Activated CD4-positive, alpha-beta T cell treated with anti-CD3 and anti-CD28 coated beads, Interleukin-2, amount 50 U/mL, for 16 hours (primary cell): ENCODE results near the gene OCA2.
"Not testable (repeated sequence)": the region's sequence is repeated elsewhere in the genome, so short reads cannot be mapped to it uniquely, and the experiment has no call there.

Source experiments
- DNase-seq: peaks from one replicate; pipeline ENCODE4 v3.0.0-alpha.2; 2020

OCA2 gene

GRCh38 chr15:27866505-27867165 is 232.5 kb downstream of the OCA2 start:
- DNase-seq: no peak

- DNase-seq: no peak
Observed at GRCh38 chr15:27865926-27866325, 233.2 kb downstream of the OCA2 start.

- no peak for DNase-seq
Observed at GRCh38 chr15:27865323-27865922, 233.7 kb downstream of the OCA2 start.

- no peak for DNase-seq
Observed at GRCh38 chr15:27864719-27865118, 234.4 kb downstream of the OCA2 start.

- DNase-seq: no peak
Observed at GRCh38 chr15:27864086-27864485, 235.0 kb downstream of the OCA2 start.

GRCh38 chr15:27863000-27863399 is 236.1 kb downstream of the OCA2 start:
- no peak for DNase-seq

- DNase-seq: no peak
Observed at GRCh38 chr15:27861171-27861570, 237.9 kb downstream of the OCA2 start.

GRCh38 chr15:27855137-27855536 is 244.0 kb downstream of the OCA2 start:
- DNase-seq: no peak

GRCh38 chr15:27854601-27855000 is 244.5 kb downstream of the OCA2 start:
- no peak for DNase-seq

- DNase-seq: no peak
Observed at GRCh38 chr15:27853624-27854455, 245.3 kb downstream of the OCA2 start.

GRCh38 chr15:27851858-27852210 is 247.3 kb downstream of the OCA2 start:
- no peak for DNase-seq

GRCh38 chr15:27850981-27851857 is 247.9 kb downstream of the OCA2 start:
- DNase-seq: no peak

GRCh38 chr15:27850050-27850449 is 249.1 kb downstream of the OCA2 start:
- DNase-seq: no peak

- DNase-seq: not testable (repeated sequence)
Observed at GRCh38 chr15:27848936-27849335, 250.2 kb downstream of the OCA2 start.

- no peak for DNase-seq
Observed at GRCh38 chr15:27847775-27848710, 251.1 kb downstream of the OCA2 start.

- DNase-seq: no peak
Observed at GRCh38 chr15:27846722-27847395, 252.3 kb downstream of the OCA2 start.

- DNase-seq: no peak
Observed at GRCh38 chr15:27845535-27846369, 253.4 kb downstream of the OCA2 start.

- DNase-seq: no peak
Observed at GRCh38 chr15:27844018-27844666, 255.0 kb downstream of the OCA2 start.

- DNase-seq: no peak
Observed at GRCh38 chr15:27843146-27843545, 256.0 kb downstream of the OCA2 start.

- DNase-seq: no peak
Observed at GRCh38 chr15:27842526-27842925, 256.6 kb downstream of the OCA2 start.
